C4-2B (cell line): ENCODE measurements around the gene DRC3.

Source experiments
- ZFX ChIP-seq: fragments of 450-650 bp; IDR thresholded peaks from 2 replicates; pipeline ENCODE4 v1.6.1; 2017
- TF ChIP-seq, protein P1 (sequence below): fragments of 450-650 bp; conservative IDR thresholded peaks from 2 replicates; pipeline ENCODE4 v1.5.1; 2017; ENCODE audit warnings: mild to moderate bottlenecking

DNA sequence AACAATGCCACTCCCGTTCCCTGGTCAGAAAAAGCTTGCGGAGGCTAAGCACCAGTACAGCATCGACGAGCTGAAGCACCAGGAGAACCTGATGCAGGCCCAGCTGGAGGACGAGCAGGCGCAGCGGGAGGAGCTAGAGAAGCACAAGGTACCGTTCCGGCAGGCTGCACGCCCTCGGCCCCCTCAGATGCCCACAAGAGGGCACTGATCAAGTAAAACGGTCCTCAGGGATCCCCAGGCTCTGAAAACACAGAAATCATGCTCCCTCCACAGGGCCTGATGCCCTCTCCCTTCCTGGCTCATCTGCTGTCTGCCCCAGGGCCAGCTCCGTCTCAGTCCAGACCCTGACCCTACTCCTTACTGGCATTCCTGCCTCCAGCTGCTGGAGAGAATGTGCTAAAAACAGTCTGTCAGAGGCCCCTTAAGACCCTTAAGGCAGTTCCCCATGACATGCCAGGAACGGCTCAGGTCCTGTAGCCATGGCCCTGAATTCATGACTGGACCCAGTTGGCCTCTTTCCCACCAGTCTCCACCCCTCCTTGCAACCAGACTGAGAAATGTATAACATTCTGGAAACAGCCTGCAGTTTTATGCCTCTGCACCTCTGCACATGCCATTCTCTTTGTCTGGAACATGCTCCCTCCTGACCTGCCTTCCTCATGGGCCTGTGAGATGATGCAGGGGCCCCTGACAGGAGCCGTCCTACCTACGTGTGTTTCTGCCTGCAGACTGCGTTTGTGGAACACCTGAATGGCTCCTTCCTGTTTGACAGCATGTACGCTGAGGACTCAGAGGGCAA lies 21.8 kb downstream of the DRC3 start:
- TF ChIP-seq, protein P1, sequence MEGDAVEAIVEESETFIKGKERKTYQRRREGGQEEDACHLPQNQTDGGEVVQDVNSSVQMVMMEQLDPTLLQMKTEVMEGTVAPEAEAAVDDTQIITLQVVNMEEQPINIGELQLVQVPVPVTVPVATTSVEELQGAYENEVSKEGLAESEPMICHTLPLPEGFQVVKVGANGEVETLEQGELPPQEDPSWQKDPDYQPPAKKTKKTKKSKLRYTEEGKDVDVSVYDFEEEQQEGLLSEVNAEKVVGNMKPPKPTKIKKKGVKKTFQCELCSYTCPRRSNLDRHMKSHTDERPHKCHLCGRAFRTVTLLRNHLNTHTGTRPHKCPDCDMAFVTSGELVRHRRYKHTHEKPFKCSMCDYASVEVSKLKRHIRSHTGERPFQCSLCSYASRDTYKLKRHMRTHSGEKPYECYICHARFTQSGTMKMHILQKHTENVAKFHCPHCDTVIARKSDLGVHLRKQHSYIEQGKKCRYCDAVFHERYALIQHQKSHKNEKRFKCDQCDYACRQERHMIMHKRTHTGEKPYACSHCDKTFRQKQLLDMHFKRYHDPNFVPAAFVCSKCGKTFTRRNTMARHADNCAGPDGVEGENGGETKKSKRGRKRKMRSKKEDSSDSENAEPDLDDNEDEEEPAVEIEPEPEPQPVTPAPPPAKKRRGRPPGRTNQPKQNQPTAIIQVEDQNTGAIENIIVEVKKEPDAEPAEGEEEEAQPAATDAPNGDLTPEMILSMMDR = no peak; the same call in 1 of the 2 replicates
- TF ChIP-seq ZFX = no peak
